ENCODE data around the gene ALOX15B. TPM values are rescaled to one million over a fixed set of nuclear protein-coding genes. Genes with fewer than 3 reads are reported as not detected.
A peak's percentile ranks its signal among the peaks of the same experiment; 100 is the strongest.

ALOX15B gene
- total RNA-seq, 1 experiment from 2014 or later, result 0.30 TPM

DNA sequence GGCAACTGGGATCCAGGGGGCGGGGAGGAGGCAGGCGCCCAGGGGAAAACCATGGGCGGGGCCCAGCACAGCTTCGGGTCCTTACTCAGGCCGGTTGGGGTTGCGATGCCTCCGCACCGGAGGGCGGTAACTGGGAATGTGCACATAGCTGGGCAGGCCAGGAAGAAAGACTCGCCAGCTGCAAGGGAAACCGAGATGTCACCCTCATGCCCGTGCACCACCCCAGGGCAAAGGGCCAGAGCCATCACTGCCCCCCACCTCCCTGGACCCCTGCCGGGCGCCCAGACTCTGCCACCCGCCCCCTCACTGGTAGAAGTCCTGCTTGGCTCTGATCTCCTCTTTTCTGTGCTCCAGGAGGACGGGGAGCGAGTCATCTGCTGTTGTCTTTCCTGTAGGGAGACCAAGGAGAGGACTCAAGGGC lies 42.0 kb downstream of the ALOX15B start:
- peak overlapping the region in 1 of 2 experiments; percentile 81; a peak in 2 of 4 replicates for H3K4me3 ChIP-seq (replicated peaks in 1 of 2; ENCODE audit: low read depth in 1 of 2, low read length in 2 of 2)
- RAD21 ChIA-PET (ENCODE audit: low non-redundant PET in 1 of 2, low total read pairs in 2 of 2, uncharacterized antibody in 2 of 2, unreplicated experiment in 2 of 2), result no interaction called here

More for the DNA sequence above, 42.0 kb downstream of the ALOX15B start:
- Histone ChIP-seq H3K4me1 (ENCODE audit: control insufficient read depth in 1 of 2, insufficient read depth in 2 of 2, low read length in 2 of 2) (peaks cover 2 to 25% of the 10 kb centered on the region in 2 experiments; a peak in 3 of 4 replicates), H3K36me3 (ENCODE audit: control insufficient read depth in 1 of 2, insufficient read depth in 2 of 2, low read length in 2 of 2) (no peaks in the 10 kb centered on the region), H3K4me2 (ENCODE audit: low read length) (peak overlapping the region; percentile 96), H3K9me3 (ENCODE audit: control insufficient read depth in 1 of 2, insufficient read depth in 1 of 2, low read depth in 1 of 2, low read length in 2 of 2) (no peaks in the 10 kb centered on the region), H3K27ac (ENCODE audit: low read depth, low read length) (no peak overlapping the region), H3K27me3 (ENCODE audit: insufficient read depth, low read length) (no peaks in the 10 kb centered on the region), H2AFZ (ENCODE audit: low read depth, low read length, poor library complexity, severe bottlenecking) (no peak overlapping the region), H3K9me2 (ENCODE audit: insufficient read depth) (no peaks in the 10 kb centered on the region), H3K9ac (ENCODE audit: low read length) (no peak overlapping the region), H4K20me1 (ENCODE audit: insufficient read depth) (no peaks in the 10 kb centered on the region), H3K79me2 (ENCODE audit: insufficient read depth, low read length) (peaks cover 4% of the 10 kb centered on the region; the same call in 1 of the 2 replicates)
- CTCF ChIA-PET, result interaction anchor here (1.0 to 1.4 kb wide), 3 partner anchors 13 to 129 kb away, joined by 3 to 4 read pairs (median 3); partner anchors contain the start of gene AURKB
- TF ChIP-seq ATF3 (IDR thresholded peaks at IDR 0.05), result no peak
- TF ChIP-seq POLR2A (IDR thresholded peaks at IDR 0.05; ENCODE audit: borderline replicate concordance, extremely low read depth, insufficient read depth, insufficient read length), result no peak
- TF ChIP-seq ZFX (IDR thresholded peaks at IDR 0.05), result no peak
- no peak for TF ChIP-seq POLR2AphosphoS5 (IDR thresholded peaks at IDR 0.05; ENCODE audit: low read depth, low read length)
- TF ChIP-seq SRF (IDR thresholded peaks at IDR 0.05; ENCODE audit: low read depth), result no peak
- no peak for TF ChIP-seq CBX3 (IDR thresholded peaks at IDR 0.05; ENCODE audit: low read depth)
- TF ChIP-seq JUND (IDR thresholded peaks at IDR 0.05), result no peak
- TF ChIP-seq CEBPB (IDR thresholded peaks at IDR 0.05; ENCODE audit: low read depth), result no peak
- TF ChIP-seq ZBTB33 (IDR thresholded peaks at IDR 0.05; ENCODE audit: extremely low read depth, insufficient replicate concordance, low read length), result no peak
- no peak for TF ChIP-seq TCF7L2 (IDR thresholded peaks at IDR 0.05; ENCODE audit: borderline replicate concordance, extremely low read depth, insufficient read depth, insufficient read length)
- TF ChIP-seq ELF1 (IDR thresholded peaks at IDR 0.05; ENCODE audit: borderline replicate concordance, low read depth), result no peak
- no peak for TF ChIP-seq CTCF (IDR thresholded peaks at IDR 0.05 in 2 of 3, conservative IDR thresholded peaks at IDR 0.05 in 1 of 3; ENCODE audit: borderline replicate concordance in 1 of 3, insufficient read depth in 1 of 3, low read depth in 2 of 3, low read length in 2 of 3)
- no peak for TF ChIP-seq YY1 (IDR thresholded peaks at IDR 0.05; ENCODE audit: extremely low read depth, insufficient replicate concordance, low read depth, low read length)
- POLR2A ChIA-PET, result no interaction called here
- no peak for DNase-seq (ENCODE audit: low read depth, low spot score)
- intact Hi-C loops (cut with micrococcal nuclease), result no loop called here
- ATAC-seq, result no peak
- no TSS peak for BruUV-seq (replicated peaks)

All from HCT116 (cell line).